Naive thymus-derived CD4-positive, alpha-beta T cell (primary cell): Measurements from ENCODE around the gene CDC14B. TPM values are rescaled to one million over a fixed set of nuclear protein-coding genes. Genes with fewer than 3 reads are reported as not detected.

ENCODE experiments used
- ATAC-seq: fragments of 150-1000 bp; cut with Tn5 transposase; 2 replicates; pipeline ENCODE4 v1.10.0; 2021; ENCODE audit warnings: mild to moderate bottlenecking, moderate library complexity
- CTCF ChIA-PET: fragments of 350-600 bp; sonication (Branson Sonifier 250); formaldehyde crosslinking; loops from one replicate; lab custom pipeline; 2021; ENCODE audit warnings: antibody characterized with exemption; lab: Charles Lee
- POLR2A ChIA-PET: fragments of 350-600 bp; sonication (Branson Sonifier 250); formaldehyde crosslinking; loops from one replicate; lab custom pipeline; 2021; ENCODE audit warnings: antibody characterized with exemption, inconsistent platforms; lab: Charles Lee
- DNase-seq, 9 donors: peaks; one replicate each; pipeline versions ENCODE4 v3.0.0 to v3.0.0-alpha.2; 2020 to 2022; ENCODE audit warnings: mixed read lengths in 1 of 9
- H3K27ac ChIP-seq: one replicate; pipeline ENCODE4 v1.7.0; 2013; ENCODE audit warnings: mild to moderate bottlenecking, low read depth, low read length, moderate library complexity
- H3K27me3 ChIP-seq, 2 donors: one replicate each; pipeline ENCODE4 v1.7.0; 2013; ENCODE audit warnings: low read length in 2 of 2, mild to moderate bottlenecking in 2 of 2, moderate library complexity in 2 of 2; ENCODE audit not compliant: control insufficient read depth in 2 of 2, insufficient read depth in 2 of 2
- H3K36me3 ChIP-seq, 3 experiments: 1 replicate in 2 of 3; 2 replicates in 1 of 3; pipeline ENCODE4 v1.7.0; 2013; ENCODE audit warnings: low read length in 3 of 3, mild to moderate bottlenecking in 3 of 3, moderate library complexity in 1 of 3; ENCODE audit not compliant: insufficient read depth in 3 of 3, control insufficient read depth in 2 of 3
- H3K4me1 ChIP-seq, 2 donors: one replicate each; pipeline ENCODE4 v1.7.0; 2013; ENCODE audit warnings: low read length in 2 of 2, mild to moderate bottlenecking in 2 of 2, moderate library complexity in 1 of 2; ENCODE audit not compliant: control insufficient read depth in 2 of 2, insufficient read depth in 2 of 2
- H3K4me3 ChIP-seq: 2 replicates; pipeline ENCODE4 v1.7.0; 2013; ENCODE audit warnings: mild to moderate bottlenecking, low read length
- H3K9me3 ChIP-seq, 3 experiments: 1 replicate in 2 of 3; 2 replicates in 1 of 3; pipeline ENCODE4 v1.7.0; 2013; ENCODE audit warnings: low read length in 3 of 3; ENCODE audit not compliant: control insufficient read depth in 2 of 3
- H3K27ac Mint-ChIP-seq, 9 donors: one replicate each; pipeline ENCODE4 v1.8.0; 2020 to 2022; ENCODE audit warnings: mixed read lengths in 9 of 9, mild to moderate bottlenecking in 8 of 9, moderate library complexity in 5 of 9, inconsistent platforms in 2 of 9
- H3K27me3 Mint-ChIP-seq, 5 donors: one replicate each; pipeline ENCODE4 v1.8.0; 2021 to 2022; ENCODE audit warnings: mixed read lengths in 5 of 5, mild to moderate bottlenecking in 1 of 5
- H3K36me3 Mint-ChIP-seq, 5 donors: one replicate each; pipeline ENCODE4 v1.8.0; 2020 to 2022; ENCODE audit warnings: mixed read lengths in 5 of 5, mild to moderate bottlenecking in 3 of 5, inconsistent platforms in 1 of 5
- H3K4me1 Mint-ChIP-seq, 7 donors: one replicate each; pipeline ENCODE4 v1.8.0; 2020 to 2022; ENCODE audit warnings: mixed read lengths in 7 of 7, mild to moderate bottlenecking in 3 of 7, inconsistent platforms in 1 of 7
- H3K4me3 Mint-ChIP-seq, 10 donors: one replicate each; pipeline ENCODE4 v1.8.0; 2020 to 2022; ENCODE audit warnings: mild to moderate bottlenecking in 10 of 10, mixed read lengths in 10 of 10, moderate library complexity in 6 of 10, inconsistent platforms in 2 of 10
- H3K9me3 Mint-ChIP-seq, 11 donors: one replicate each; pipeline ENCODE4 v1.8.0; 2020 to 2022; ENCODE audit warnings: mixed read lengths in 11 of 11, mild to moderate bottlenecking in 4 of 11, inconsistent platforms in 1 of 11, moderate library complexity in 1 of 11
- intact Hi-C, 2 donors: fragments of 100-400 bp; cut with micrococcal nuclease; formaldehyde crosslinking; loops; one replicate each; pipeline ENCODE4 v1.15.1; 2023
- polyA plus RNA-seq, 2 donors: library from polyadenylated mRNA; unstranded; fragments of 300-500 nt; fragmentation: Illumina TruSeq; gene quantifications; one replicate each; pipeline ENCODE4 v1.2.3, GENCODE V29; 2021
- total RNA-seq, 6 experiments: library from RNA in 5 of 6; stranded (reverse) in 5 of 6; gene quantifications; 1 replicate in 5 of 6; 2 replicates in 1 of 6; pipeline ENCODE4 v1.2.3 and lab custom pipeline; 2021 to 2026

Gene CDC14B
- total and polyA plus RNA-seq, 7 experiments from 2014 or later, result 0.41 to 16.5 (median 9.4) TPM

DNA sequence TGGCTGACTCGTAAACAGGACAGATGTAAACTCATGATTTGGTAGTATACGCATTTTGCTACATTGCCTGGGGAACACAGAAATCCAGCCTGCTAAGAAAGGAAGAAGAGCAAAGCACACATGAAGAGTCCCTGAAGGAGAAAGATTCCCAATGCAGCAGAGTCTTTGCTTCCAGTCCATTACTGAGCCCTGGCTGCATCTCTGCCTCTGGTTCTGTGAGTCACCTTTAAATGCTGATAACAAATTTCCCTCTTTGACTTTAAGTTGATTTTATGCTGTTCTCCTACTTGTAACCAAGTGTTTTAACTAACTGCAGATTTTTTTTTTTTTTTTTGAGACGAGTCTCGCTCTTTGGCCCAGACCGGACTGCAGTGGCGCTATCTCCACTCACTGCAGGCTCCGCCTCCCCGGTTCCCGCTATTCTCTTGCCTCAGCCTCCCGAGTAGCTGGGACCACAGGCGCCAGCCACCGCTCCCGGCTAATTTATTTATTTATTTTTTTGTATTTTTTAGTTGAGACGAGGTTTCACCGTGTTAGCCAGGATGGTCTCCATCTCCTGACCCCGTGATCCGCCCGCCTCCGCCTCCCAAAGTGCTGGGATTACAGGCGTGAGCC, 44.0 kb upstream of the CDC14B start:
- Mint-ChIP-seq H3K27me3 (peaks cover 0 to 21% (median 4%) of the 10 kb centered on the region in 5 donors), H3K36me3 (no peaks in the 10 kb centered on the region), H3K4me1 (peaks cover 0 to 1% (median 0%) of the 10 kb centered on the region in 7 donors), H3K9me3 (no peaks in the 10 kb centered on the region), H3K4me3 (no peak overlapping the region), H3K27ac (no peak overlapping the region)
- POLR2A ChIA-PET, result no interaction called here
- ATAC-seq (no peak), DNase-seq (no peak)
- Histone ChIP-seq H3K36me3 (no peaks in the 10 kb centered on the region), H3K27me3 (no peaks in the 10 kb centered on the region), H3K27ac (no peak overlapping the region), H3K9me3 (no peaks in the 10 kb centered on the region), H3K4me1 (no peaks in the 10 kb centered on the region), H3K4me3 (no peak overlapping the region)
- intact Hi-C loops, result no loop called here
- CTCF ChIA-PET, result no interaction called here

DNA sequence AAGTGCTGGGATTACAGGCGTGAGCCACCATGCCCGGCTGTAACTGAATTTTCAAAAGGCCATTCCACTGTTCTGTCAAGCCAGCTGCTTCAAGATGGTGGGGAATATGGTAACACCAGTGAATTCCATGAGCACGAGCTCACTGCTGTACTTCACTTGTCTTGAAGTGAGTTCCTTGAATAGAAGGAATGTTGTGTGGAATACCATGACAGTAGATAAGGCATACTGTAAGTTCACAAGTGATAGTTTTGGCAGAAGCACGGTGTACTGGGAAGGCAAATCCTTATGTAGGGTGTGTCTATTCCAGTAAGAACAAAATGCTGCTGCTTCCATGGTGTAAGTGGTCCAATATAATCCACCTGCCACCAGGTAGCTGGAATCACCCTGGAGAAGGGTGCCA, 42.1 kb upstream of the CDC14B start:
- Mint-ChIP-seq H3K4me3 (no peak overlapping the region), H3K36me3 (no peaks in the 10 kb centered on the region)
- CTCF ChIA-PET, result no interaction called here

DNA sequence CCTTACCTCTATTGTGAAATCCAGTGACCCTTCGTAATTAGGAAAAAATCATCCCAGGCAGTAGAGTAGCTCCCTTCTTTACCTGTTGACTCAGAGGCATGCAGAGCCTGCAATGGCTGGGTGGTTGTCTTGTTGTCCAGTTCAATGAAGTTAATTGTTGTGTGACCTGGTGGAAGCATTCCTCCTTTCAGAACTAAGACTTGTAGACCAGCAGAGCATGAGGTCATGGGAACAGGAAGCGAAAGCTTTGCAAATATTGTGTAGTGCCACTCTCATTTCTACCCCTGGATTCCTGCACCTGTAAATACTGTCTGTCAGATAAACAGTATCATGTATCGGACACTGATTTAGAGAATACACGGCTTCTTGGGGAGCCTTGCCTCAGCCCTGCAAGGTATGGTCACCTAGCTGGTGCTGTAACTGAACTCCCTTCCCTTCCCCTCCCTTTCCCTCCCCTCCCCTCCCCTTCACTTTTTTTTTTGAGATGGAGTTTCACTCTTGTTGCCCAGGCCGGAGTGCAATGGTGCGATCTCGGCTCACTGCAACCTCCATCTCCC, 41.1 kb upstream of the CDC14B start:
- Histone ChIP-seq H3K36me3 (no peaks in the 10 kb centered on the region), H3K27ac (no peak overlapping the region), H3K9me3 (no peaks in the 10 kb centered on the region), H3K4me3 (no peak overlapping the region), H3K27me3 (no peaks in the 10 kb centered on the region), H3K4me1 (peaks cover 0 to 4% of the 10 kb centered on the region in 2 donors)
- CTCF ChIA-PET, result no interaction called here
- Mint-ChIP-seq H3K4me3 (no peak overlapping the region), H3K4me1 (peaks cover 0 to 10% (median 4%) of the 10 kb centered on the region in 7 donors), H3K36me3 (no peaks in the 10 kb centered on the region), H3K9me3 (no peaks in the 10 kb centered on the region), H3K27ac (no peak overlapping the region), H3K27me3 (peaks cover 0 to 25% (median 4%) of the 10 kb centered on the region in 5 donors)
- no peak for ATAC-seq
- intact Hi-C loops, result no loop called here
- POLR2A ChIA-PET, result interaction anchor here (0.5 kb wide), 1 partner anchor 94 kb away, joined by 3 read pairs; no protein-coding TSS in a partner anchor
- DNase-seq, result no peak

More for the DNA sequence above, 42.1 kb upstream of the CDC14B start:
- no peak for DNase-seq
- no peaks in the 10 kb centered on the region for H3K4me1 ChIP-seq
- no peaks in the 10 kb centered on the region for H3K27me3 ChIP-seq
- intact Hi-C loops, result no loop called here
- H3K9me3 Mint-ChIP-seq, result no peaks in the 10 kb centered on the region
- H3K4me1 Mint-ChIP-seq, result peaks cover 0 to 5% (median 0%) of the 10 kb centered on the region in 7 donors
- no peak overlapping the region for H3K27ac ChIP-seq
- POLR2A ChIA-PET, result no interaction called here
- peaks cover 0 to 19% (median 4%) of the 10 kb centered on the region in 5 donors for H3K27me3 Mint-ChIP-seq
- H3K9me3 ChIP-seq, result no peaks in the 10 kb centered on the region
- no peak overlapping the region for H3K4me3 ChIP-seq
- H3K27ac Mint-ChIP-seq, result no peak overlapping the region
- no peaks in the 10 kb centered on the region for H3K36me3 ChIP-seq
- no peak for ATAC-seq

DNA sequence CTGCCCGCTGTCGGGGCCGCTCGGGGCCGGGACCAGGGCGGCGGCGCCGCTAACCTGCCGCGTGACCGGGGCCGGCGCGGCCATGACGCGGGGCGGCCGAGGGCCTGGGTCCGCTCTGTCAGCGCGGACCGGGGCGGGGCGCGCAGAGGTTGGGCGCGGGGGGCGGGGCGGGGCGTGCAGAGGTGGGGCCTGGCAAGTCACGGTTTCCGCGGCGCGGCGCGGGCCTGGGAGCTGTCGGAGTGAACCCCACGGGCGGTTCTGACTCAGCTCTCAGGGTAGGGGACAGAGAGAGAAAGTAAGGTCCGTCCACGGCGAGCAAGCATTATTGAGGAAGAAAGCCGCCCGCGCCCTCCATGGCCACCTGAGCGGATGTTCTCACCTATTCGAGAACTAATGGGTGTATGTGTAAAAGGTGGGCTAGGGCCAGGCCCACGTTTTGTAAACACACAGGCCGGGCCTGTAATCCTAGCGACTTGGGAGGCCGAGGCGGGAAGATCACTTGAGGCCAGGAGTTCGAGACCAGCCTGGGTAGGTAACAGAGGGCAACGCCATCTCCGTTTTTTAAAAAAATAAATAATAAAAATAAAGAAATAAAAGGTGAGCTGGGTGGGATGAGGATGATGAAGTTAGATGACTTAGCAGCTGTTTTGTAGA, 35.7 kb upstream of the CDC14B start, which contains the start of gene PRXL2C:
Gene PRXL2C, minus strand, starts transcription at position 120 of the 654 bp plus-strand sequence. Its CDS starts 36 bp downstream, at position 84.
- Mint-ChIP-seq H3K4me3 (peak within 1 kb of the TSS; percentile 90 to 98 (median 94)), H3K27ac (peak within 1 kb of the TSS; percentile 88 to 98 (median 97)), H3K36me3 (peaks cover 0 to 4% (median 0%) of the 10 kb centered on the region in 5 donors), H3K27me3 (peaks cover 0 to 25% (median 0%) of the 10 kb centered on the region in 5 donors), H3K4me1 (peaks cover 0 to 33% (median 21%) of the 10 kb centered on the region in 7 donors), H3K9me3 (no peaks in the 10 kb centered on the region)
- Histone ChIP-seq H3K27me3 (no peaks in the 10 kb centered on the region), H3K36me3 (no peaks in the 10 kb centered on the region), H3K4me1 (peaks cover 0 to 14% of the 10 kb centered on the region in 2 donors), H3K27ac (peak within 1 kb of the TSS; percentile 87), H3K4me3 (peak within 1 kb of the TSS; percentile 62), H3K9me3 (no peaks in the 10 kb centered on the region)
- intact Hi-C loops, result loop anchor here (1.0 to 10.0 kb wide), 7 partner anchors 89 to 1929 kb away; partner anchors contain the start of genes AOPEP (in 1 of the 2), TBC1D2 (in 1 of the 2), ZNF510 (in 1 of the 2) and ZNF782 (in 1 of the 2)
- POLR2A ChIA-PET, result interaction anchor here (0.6 to 1.2 kb wide), 2 partner anchors 89 to 206 kb away, joined by 3 to 4 read pairs; partner anchors contain the start of gene HABP4
- DNase-seq, result peak; percentile 59 to 80 (median 73)
- ATAC-seq, result peak; percentile 83
- CTCF ChIA-PET, result interaction anchor here (0.7 to 1.0 kb wide), 2 partner anchors 11 to 124 kb away, joined by 3 read pairs; no protein-coding TSS in a partner anchor

DNA sequence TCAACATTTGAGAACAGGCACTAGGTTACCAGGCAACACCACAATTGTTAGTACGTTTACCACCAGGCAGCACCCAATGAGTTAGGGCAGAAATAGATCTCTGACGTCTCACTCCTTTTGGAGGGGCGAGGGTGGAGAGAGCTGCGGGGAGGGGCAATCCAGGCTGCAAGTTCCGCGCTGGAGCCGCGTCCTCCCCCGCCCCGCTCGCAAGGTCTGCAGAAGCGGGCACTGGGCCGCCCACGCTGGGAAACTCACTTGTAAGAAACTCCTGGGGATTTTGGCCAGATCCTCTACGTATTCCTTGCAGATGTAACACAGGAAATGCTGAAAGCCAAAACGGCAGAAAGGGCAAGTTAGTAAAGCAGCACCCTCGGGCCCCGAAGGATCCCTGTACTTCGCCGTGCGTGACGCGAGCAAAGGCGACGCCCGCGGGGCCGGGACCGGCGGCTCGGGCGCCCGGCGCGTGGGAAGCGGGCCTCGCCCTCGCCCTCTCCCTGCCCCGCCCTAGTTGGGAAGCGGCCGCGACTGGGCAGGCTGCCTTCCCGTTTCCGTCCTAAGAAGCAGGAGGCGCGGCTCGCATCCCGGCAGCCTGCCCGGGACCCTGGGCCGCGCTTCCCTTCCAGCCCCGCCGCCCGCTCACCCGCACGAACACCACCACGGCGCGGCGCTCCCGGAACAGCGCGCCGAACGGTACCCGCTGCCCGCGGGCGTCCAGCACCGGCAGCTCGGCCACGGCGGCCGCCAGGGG, 35.0 kb upstream of the CDC14B start:
- H3K36me3 Mint-ChIP-seq, result peaks cover 0 to 11% (median 0%) of the 10 kb centered on the region in 5 donors
- H3K27ac Mint-ChIP-seq, result peak overlapping the region; percentile 88 to 98 (median 97)
- peak overlapping the region; percentile 88 to 98 (median 93) for H3K4me3 Mint-ChIP-seq
- H3K4me1 Mint-ChIP-seq, result peaks cover 0 to 33% (median 21%) of the 10 kb centered on the region in 7 donors
- Histone ChIP-seq H3K9me3 (no peaks in the 10 kb centered on the region), H3K4me1 (peaks cover 0 to 14% of the 10 kb centered on the region in 2 donors), H3K36me3 (peaks cover 0 to 4% (median 0%) of the 10 kb centered on the region in 3 experiments), H3K27ac (peak overlapping the region; percentile 87), H3K27me3 (no peaks in the 10 kb centered on the region), H3K4me3 (peak overlapping the region; percentile 62)
- H3K9me3 Mint-ChIP-seq, result no peaks in the 10 kb centered on the region
- POLR2A ChIA-PET, result no interaction called here
- peaks cover 0 to 23% (median 0%) of the 10 kb centered on the region in 5 donors for H3K27me3 Mint-ChIP-seq
- CTCF ChIA-PET, result interaction anchor here (1.1 kb wide), 1 partner anchor 32 kb away, joined by 3 read pairs; no protein-coding TSS in a partner anchor
- DNase-seq (peak; percentile 65 to 94 (median 86)), ATAC-seq (peak; percentile 89)
- intact Hi-C loops, result loop anchor here (1.0 to 10.0 kb wide), 13 partner anchors 32 to 1928 kb away; partner anchors contain the start of genes CDC14B (in 2 of the 2), ZNF367 (in 2 of the 2), AOPEP (in 1 of the 2) and HABP4 (in 1 of the 2)
